GM18858 (cell line): ENCODE results near the gene RECK.
"Not testable (repeated sequence)": the region's sequence is repeated elsewhere in the genome, so short reads cannot be mapped to it uniquely, and the experiment has no call there.

Source experiments
- ATAC-seq: cut with Tn5 transposase; IDR thresholded peaks from one replicate; pipeline ENCODE4 v1.9.1; 2021; ENCODE audit not compliant: unreplicated experiment

The RECK gene

GRCh38 chr9:36056896-36057295, 20.2 kb downstream of the RECK start:
- ATAC-seq = no peak

- no peak for ATAC-seq
These were observed 27.2 kb downstream of the RECK start for GRCh38 chr9:36063804-36064447.

- ATAC-seq = no peak
These were observed 27.8 kb downstream of the RECK start for GRCh38 chr9:36064448-36065037.

- ATAC-seq = no peak
These were observed 37.3 kb downstream of the RECK start for GRCh38 chr9:36074055-36074454.

GRCh38 chr9:36074870-36075532, 38.3 kb downstream of the RECK start:
- ATAC-seq = no peak

GRCh38 chr9:36078051-36078450, 41.3 kb downstream of the RECK start:
- no peak for ATAC-seq

- ATAC-seq = no peak
These were observed 43.8 kb downstream of the RECK start for GRCh38 chr9:36080519-36080918.

GRCh38 chr9:36082931-36083330, 46.2 kb downstream of the RECK start:
- no peak for ATAC-seq

- ATAC-seq = no peak
These were observed 49.7 kb downstream of the RECK start for GRCh38 chr9:36086442-36086841.

GRCh38 chr9:36087054-36087453, 50.3 kb downstream of the RECK start:
- not testable (repeated sequence) for ATAC-seq

GRCh38 chr9:36088020-36088419, 51.3 kb downstream of the RECK start:
- no peak for ATAC-seq

- ATAC-seq = no peak
These were observed 54.6 kb downstream of the RECK start for GRCh38 chr9:36091026-36091953.

- no peak for ATAC-seq
These were observed 55.3 kb downstream of the RECK start for GRCh38 chr9:36092014-36092413.

- ATAC-seq = no peak
These were observed 55.9 kb downstream of the RECK start for GRCh38 chr9:36092509-36093215.

- ATAC-seq = no peak
These were observed 56.7 kb downstream of the RECK start for GRCh38 chr9:36093384-36093783.

- ATAC-seq = no peak
These were observed 63.0 kb downstream of the RECK start for GRCh38 chr9:36099718-36100117.

GRCh38 chr9:36100532-36100931, 63.8 kb downstream of the RECK start:
- ATAC-seq = no peak

GRCh38 chr9:36101916-36102741, 65.4 kb downstream of the RECK start:
- no peak for ATAC-seq

- ATAC-seq = peak; percentile 78
These were observed 66.2 kb downstream of the RECK start for GRCh38 chr9:36102742-36103495.
